ENCODE measurements around the gene DENND4A. TPM values are rescaled to one million over a fixed set of nuclear protein-coding genes. Genes with fewer than 3 reads are reported as not detected.

DENND4A gene
- total RNA-seq = 9.7 and 33.0 TPM in 2 replicates

DNA sequence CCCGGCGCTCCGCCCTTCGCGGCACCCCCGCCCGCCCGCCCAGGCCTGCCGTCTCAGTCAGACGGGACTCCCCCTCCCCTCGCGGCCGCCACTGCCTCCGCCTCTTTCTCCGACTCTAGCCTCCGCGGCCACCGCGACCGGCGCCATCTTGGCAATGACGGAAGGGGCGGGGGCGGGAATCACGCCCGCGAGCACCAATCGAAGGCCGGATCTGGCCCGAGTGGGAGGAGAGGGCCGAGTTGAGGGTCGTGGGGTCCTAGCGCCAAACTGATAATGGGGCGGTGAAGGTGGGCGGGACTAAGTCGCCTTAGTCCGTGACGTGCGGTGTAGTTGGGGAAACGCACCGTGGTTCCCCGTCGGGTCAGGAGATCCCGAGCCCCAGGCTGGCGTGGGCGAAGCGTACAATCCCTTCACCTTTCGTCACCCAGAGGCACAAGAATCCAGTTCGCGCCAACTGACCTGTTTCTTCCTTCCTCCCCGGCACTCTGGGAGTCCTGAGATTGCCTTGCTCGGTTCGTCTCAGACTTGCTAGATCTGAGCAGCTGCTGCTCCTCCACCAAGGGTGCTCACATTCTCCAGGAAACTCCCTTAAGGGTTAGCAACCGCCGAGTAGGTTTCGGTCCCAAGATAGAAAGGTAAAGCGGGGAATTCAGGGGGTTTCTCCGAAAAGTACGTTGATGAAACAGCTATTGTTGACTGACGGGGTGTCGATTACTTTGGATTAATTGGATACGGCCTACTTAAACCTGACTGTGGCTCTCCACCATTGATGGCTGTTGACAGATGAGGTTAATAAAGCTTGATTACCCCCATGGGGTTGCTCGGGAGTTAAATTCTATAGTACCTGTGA lies at the start of gene DENND4A:
TSS of gene DENND4A (minus strand) at position 156 of the 850 bp plus-strand sequence. CDS start 35,843 bp downstream, outside the sequence.
- DNase-seq (ENCODE audit: low read depth) = peak; percentile 97

- DNase-seq (ENCODE audit: low read depth) = peak; percentile 79
Measured at GRCh38 chr15:65841121-65841930, 49.2 kb upstream of the DENND4A start.

- DNase-seq (ENCODE audit: low read depth) = no peak
Measured at GRCh38 chr15:65839985-65840384, 47.9 kb upstream of the DENND4A start.

GRCh38 chr15:65839354-65839901 lies 47.3 kb upstream of the DENND4A start:
- DNase-seq (ENCODE audit: low read depth) = no peak

DNA sequence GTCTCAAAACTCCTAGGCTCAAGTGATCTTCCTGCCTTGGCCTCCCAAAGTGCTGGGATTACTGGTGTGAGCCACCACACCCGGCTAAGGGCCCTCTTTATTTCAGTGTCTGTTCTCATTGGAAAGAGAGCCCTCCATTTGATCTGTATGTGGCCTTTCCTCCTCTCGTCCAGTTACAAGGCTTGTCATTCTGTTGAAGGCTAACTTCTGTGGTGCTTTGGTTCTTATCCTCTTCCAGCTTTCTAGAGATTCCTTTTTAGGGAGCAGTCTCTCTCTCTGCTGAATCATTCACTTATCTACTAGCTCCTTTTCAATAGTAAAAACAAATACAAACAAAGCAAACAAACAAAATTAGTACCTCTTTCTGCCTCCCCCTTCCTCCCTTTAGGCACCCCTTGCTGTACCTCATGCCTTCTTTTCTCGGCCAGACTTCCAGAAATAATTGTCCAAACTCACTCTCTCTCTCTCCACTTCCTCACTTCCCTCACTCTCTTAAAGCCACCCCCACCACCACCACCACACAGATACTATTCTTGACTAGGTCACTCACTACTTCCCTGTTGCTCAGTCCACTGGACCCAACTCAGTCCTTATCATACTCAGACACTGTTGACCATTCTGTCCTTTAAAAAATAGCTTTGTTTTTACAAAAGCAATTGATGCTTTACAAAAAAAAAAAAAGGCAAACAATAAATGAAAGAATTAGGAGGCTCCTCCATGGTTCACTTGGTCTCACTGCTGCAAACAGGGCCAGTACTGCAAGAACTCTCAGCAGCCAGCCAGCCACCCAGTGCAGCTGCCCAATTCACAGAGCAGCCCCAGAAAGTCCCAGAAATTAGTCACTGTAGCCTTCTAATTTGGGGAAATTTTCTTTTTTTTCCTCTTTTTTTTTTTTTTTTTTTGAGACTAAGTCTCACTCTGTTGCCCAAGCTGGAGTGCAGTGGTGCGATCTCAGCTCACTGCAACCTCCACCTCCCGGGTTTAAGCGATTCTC lies 45.5 kb upstream of the DENND4A start:
- no peak for DNase-seq (ENCODE audit: low read depth)

- DNase-seq (ENCODE audit: low read depth) = no peak
Measured at GRCh38 chr15:65836665-65837064, 44.6 kb upstream of the DENND4A start.

GRCh38 chr15:65835447-65835846 lies 43.4 kb upstream of the DENND4A start:
- DNase-seq (ENCODE audit: low read depth) = no peak

DNA sequence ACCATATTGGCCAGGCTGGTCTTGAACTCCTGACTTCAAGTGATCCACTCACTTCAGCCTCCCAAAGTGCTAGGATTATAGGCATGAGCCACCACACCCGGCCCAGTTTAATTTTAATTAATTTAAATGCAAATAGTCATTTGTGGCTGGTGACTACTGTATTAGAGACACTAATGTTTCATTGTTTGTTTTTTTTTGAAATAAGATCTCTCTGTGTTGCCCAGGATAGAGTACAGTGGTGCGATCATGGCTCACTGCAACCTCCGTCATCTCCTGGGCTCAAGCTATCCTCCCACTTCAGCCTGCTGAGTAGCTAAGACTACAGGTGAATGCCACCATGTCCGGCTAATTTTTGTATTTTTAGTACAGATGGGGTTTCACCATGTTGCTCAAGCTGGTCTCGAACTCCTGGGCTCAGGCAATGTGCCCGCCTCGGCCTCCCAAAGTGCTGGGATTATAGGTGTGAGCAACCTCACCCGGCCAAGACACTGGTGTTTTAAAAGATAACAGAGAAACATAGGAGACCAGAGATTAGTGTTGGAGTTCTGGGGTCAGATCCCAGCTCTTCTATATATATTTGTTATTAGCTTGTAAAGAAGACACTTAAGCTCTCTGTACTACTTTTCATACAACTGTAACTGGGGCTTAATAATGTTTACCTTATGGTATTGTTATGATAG lies 42.6 kb upstream of the DENND4A start:
- DNase-seq (ENCODE audit: low read depth) = no peak

DNA sequence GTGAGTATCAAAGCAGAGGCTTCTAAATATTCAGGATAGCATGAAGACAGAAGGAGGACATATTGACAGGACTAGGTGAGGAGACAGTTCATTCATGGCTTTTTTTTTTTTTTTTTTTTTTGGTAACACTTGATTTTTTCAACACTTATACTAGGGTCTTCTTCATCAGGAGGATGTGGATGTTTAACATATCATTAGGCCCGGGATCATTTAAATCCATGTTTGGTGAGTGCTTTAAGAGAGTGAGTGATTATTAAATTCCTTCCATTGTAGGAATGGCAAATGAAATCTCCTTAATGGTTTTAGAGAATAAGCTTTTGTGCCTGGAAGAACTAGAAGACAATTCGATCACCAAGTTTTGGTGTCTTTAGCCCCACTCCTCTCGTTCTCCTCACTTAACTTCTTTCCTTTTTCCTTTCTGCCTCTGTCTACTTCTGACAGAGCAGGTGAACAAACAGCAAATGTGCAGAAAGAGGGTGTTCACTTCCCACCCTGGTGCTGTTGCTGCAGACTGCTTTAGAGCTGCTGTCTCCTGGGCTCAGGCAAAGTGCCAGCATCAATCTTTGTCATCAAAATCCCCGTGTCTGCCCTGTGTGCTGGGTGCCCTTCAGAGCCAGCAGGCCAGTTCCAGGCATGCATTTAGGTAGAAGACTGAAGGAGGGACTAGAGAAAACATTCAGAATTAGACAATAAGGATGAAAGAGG lies 41.6 kb upstream of the DENND4A start:
- DNase-seq (ENCODE audit: low read depth) = peak; percentile 40

DNA sequence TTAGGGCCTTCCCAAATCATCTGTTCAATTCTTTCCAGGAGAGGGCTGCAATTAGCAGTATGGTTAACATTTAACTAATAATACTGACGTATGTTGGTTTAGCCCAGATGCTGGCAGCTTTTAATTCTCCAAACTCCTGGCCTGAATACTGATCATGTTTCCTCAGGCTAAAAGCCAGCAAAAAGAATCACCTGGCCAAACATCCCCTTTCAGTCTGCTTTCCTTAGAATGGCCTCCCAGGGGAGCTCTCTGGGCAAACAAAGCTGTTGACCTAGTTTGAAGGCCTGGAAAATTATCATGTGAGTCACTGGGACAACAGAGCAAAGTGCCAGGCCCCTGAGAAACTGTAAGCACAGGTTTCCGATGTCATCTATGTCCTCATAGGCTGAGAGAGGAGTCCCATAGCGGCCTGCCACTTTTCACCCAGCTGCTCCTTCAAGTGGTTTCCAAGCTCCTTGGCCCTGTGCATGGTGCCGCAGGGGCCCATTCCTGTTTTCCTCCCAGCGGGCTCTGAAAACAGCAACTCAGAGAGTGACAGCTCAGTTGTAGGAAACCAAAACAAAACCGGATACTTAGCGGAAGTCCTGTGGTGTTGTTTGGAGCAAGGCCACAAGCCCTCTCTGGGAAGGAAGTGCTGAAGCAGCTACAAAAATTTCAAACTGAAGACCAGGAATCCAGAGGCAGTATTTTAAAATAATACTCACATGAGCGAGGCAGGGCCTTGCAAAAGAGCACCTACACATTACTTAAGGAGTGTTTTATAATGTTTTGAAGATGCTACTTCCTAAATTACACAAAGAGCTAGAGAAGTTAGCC lies 40.7 kb upstream of the DENND4A start:
- peak; percentile 100 for DNase-seq (ENCODE audit: low read depth)

DNA sequence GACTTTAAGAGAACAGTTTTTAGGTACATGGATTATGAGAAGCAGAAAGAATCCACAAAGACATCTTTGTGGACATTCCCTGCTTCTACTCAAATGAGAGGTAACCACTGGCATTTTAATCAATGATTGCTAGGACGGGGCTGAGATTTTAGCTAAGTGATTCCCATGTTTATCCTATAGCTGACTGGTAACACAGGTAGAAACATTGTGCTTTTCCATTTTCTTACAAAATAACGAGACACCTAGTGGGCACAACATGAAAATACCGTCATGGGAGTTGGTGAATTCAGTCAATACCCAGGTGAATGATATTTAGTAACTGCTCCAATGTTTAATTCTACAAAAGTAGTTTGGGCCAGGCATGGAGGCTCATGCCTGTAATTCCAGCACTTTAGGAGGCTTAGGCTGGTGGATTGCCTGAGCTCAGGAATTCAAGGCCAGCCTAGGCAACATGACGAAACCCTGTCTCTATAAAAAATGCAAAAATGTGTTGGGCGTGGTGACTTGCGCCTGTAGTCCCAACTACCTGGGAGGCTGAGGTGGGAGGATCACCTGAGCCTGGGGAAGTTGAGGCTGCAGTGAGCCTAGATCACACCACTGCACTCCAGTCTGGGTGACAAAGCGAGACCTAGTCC lies 37.2 kb upstream of the DENND4A start:
- peak; percentile 60 for DNase-seq (ENCODE audit: low read depth)

- DNase-seq (ENCODE audit: low read depth) = no peak
Measured at GRCh38 chr15:65828585-65828984, 36.5 kb upstream of the DENND4A start.

DNA sequence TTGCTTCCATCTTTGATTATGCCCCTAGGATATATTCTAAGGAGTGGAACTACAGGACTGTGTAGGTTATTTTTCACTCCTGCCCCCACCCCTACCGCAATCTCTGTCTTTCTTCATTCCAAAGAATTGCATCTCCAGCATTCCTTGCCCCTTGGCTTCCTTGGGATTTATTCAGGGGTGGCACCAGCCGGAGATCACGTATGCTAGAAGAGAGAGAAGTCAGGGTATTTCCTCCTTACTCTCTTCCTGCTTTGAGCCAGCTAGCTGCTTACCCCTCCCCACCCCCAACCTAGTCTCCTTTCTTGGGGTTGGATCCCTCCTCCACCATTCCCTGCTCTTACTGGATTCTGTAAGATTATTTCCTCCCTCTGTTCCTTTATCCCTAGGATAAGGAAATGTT lies 35.0 kb upstream of the DENND4A start:
- peak; percentile 22 for DNase-seq (ENCODE audit: low read depth)

GRCh38 chr15:65824941-65825544 lies 33.0 kb upstream of the DENND4A start:
- peak; percentile 74 for DNase-seq (ENCODE audit: low read depth)

- DNase-seq (ENCODE audit: low read depth) = peak; percentile 75
Measured at GRCh38 chr15:65824031-65824743, 32.1 kb upstream of the DENND4A start.

- no peak for DNase-seq (ENCODE audit: low read depth)
Measured at GRCh38 chr15:65822316-65822715, 30.2 kb upstream of the DENND4A start.

GRCh38 chr15:65821070-65821469 lies 29.0 kb upstream of the DENND4A start:
- DNase-seq (ENCODE audit: low read depth) = no peak

GRCh38 chr15:65819563-65819960 lies 27.5 kb upstream of the DENND4A start:
- no peak for DNase-seq (ENCODE audit: low read depth)
